ENCODE results near the gene SNX5. TPM values are rescaled to one million over a fixed set of nuclear protein-coding genes. Genes with fewer than 3 reads are reported as not detected.

Gene SNX5
- total RNA-seq, 2 experiments from 2014 or later, result 222 to 249 TPM

DNA sequence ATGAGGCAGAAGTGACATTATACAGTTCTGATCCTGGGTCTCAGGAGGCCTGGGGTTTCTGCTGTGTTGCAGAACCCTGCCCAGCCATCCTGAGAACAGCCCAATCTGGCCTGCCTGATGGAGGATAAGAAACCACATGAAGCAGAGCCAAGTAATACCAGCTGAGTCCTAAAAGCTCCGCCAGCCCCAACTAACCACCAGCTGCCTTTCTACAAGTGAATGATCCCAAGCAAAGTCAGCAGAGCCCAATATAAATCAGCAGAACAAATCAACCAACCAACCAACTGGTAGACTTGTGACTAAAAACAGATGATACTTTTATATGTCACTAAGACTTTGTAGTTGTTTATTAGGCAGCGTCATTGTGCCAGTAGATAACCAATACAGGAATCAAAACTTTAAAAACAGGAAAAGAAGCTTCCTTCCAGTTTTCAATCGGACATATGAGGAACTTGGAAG lies 52.1 kb downstream of the SNX5 start:
- Mint-ChIP-seq H3K27me3 (peaks cover 14% of the 10 kb centered on the region), H3K9me3 (no peaks in the 10 kb centered on the region), H3K4me3 (no peak overlapping the region), H3K36me3 (ENCODE audit: low read depth) (no peaks in the 10 kb centered on the region), H3K27ac (no peak overlapping the region), H3K4me1 (ENCODE audit: low read depth) (no peaks in the 10 kb centered on the region)
- ChIA-PET POLR2A (interaction anchor here (1.0 kb wide), 1 partner anchor 21 kb away, joined by 3 read pairs; no protein-coding TSS in a partner anchor), CTCF (interaction anchor here (0.7 to 1.0 kb wide), 2 partner anchors 23 to 251 kb away, joined by 3 to 4 read pairs; no protein-coding TSS in a partner anchor)
- TF ChIP-seq, protein P1, sequence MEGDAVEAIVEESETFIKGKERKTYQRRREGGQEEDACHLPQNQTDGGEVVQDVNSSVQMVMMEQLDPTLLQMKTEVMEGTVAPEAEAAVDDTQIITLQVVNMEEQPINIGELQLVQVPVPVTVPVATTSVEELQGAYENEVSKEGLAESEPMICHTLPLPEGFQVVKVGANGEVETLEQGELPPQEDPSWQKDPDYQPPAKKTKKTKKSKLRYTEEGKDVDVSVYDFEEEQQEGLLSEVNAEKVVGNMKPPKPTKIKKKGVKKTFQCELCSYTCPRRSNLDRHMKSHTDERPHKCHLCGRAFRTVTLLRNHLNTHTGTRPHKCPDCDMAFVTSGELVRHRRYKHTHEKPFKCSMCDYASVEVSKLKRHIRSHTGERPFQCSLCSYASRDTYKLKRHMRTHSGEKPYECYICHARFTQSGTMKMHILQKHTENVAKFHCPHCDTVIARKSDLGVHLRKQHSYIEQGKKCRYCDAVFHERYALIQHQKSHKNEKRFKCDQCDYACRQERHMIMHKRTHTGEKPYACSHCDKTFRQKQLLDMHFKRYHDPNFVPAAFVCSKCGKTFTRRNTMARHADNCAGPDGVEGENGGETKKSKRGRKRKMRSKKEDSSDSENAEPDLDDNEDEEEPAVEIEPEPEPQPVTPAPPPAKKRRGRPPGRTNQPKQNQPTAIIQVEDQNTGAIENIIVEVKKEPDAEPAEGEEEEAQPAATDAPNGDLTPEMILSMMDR (IDR thresholded peaks at IDR 0.05), result no peak
- intact Hi-C loops (cut with micrococcal nuclease), result no loop called here
- DNase-seq, result no peak
- ATAC-seq, result no peak

DNA sequence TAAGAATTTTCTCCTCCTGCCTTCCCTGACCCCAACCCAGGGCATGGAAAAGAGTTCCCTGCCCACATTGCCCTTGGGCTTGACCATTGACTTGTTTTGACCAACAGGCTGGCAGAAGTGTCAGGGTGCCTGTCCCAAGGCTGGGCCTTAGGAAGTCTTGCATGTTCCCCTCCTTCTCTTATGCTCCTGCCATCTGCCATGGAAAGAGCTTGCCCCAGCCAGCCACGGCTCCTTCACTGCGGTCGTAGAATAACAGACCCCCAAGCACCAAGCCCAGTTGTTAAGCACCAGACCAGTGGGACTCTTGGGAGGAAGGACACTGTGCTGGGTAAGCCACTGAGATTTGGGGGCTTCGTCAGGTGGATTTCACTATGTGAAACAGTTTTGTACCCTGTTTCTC lies 53.6 kb downstream of the SNX5 start:
- Mint-ChIP-seq H3K27ac (no peak overlapping the region), H3K9me3 (no peaks in the 10 kb centered on the region), H3K4me1 (ENCODE audit: low read depth) (no peaks in the 10 kb centered on the region), H3K36me3 (ENCODE audit: low read depth) (no peaks in the 10 kb centered on the region), H3K27me3 (peaks cover 22% of the 10 kb centered on the region), H3K4me3 (no peak overlapping the region)
- DNase-seq, result no peak
- ATAC-seq, result no peak
- ChIA-PET POLR2A (no interaction called here), CTCF (no interaction called here)
- TF ChIP-seq, protein P1 (IDR thresholded peaks at IDR 0.05), result no peak
- intact Hi-C loops (cut with micrococcal nuclease), result no loop called here

DNA sequence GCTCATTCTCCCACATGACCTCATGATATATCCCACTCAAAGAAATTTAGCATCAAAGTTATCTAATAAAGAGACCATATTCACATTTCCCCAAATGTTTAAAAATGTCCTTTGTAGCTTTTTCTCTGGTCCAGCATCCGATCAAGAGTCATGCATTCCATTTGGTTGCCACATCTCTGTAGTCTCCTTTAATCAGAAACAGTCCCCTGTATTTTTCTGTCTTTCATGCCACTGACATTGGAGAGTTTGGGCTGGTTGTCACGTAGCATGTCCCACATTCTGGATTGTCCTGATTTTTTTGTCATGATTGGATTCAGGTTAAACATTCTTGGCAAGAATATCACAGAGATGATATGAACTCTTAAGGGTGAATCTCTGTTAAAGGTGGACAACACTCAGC lies 55.7 kb downstream of the SNX5 start:
- Mint-ChIP-seq H3K9me3 (no peaks in the 10 kb centered on the region), H3K27ac (no peak overlapping the region), H3K36me3 (ENCODE audit: low read depth) (no peaks in the 10 kb centered on the region), H3K27me3 (peaks cover 22% of the 10 kb centered on the region), H3K4me3 (no peak overlapping the region), H3K4me1 (ENCODE audit: low read depth) (no peaks in the 10 kb centered on the region)
- ATAC-seq (no peak), DNase-seq (no peak)
- ChIA-PET CTCF (interaction anchor here (0.7 to 2.0 kb wide), 3 partner anchors 14 to 230 kb away, joined by 3 to 4 read pairs (median 3); partner anchors contain the start of gene RRBP1), POLR2A (no interaction called here)
- intact Hi-C loops (cut with micrococcal nuclease), result no loop called here
- TF ChIP-seq, protein P1 (IDR thresholded peaks at IDR 0.05), result no peak

DNA sequence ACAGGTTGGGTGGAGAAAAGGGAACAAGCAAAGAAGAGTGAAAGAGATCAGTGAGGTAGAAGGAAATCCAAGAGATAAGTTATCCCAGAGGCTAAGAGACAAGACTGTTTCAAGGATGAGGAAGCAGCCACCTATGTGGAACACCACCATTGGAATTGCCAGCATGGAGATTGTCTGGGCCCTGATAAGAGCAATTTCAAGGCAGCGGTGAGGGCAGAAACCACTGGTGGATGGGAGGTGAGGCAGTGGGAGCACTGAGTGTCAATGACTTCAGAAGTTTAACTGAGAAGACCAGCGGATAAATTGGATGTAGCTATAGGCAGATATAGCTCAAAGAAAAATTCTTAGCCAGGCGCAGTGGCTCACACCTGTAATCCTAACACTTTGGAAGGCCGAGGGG lies 56.7 kb downstream of the SNX5 start:
- intact Hi-C loops (cut with micrococcal nuclease), result no loop called here
- no peaks in the 10 kb centered on the region for H3K36me3 Mint-ChIP-seq (ENCODE audit: low read depth)
- ChIA-PET CTCF (interaction anchor here (0.8 to 2.0 kb wide), 2 partner anchors 15 to 229 kb away, joined by 3 to 4 read pairs; partner anchors contain the start of gene RRBP1), POLR2A (interaction anchor here (0.6 kb wide), 1 partner anchor 87 kb away, joined by 3 read pairs; no protein-coding TSS in a partner anchor)
- H3K27me3 Mint-ChIP-seq, result peaks cover 22% of the 10 kb centered on the region
- DNase-seq (no peak), ATAC-seq (no peak)
- no peak overlapping the region for H3K4me3 Mint-ChIP-seq
- H3K9me3 Mint-ChIP-seq, result no peaks in the 10 kb centered on the region
- no peak overlapping the region for H3K27ac Mint-ChIP-seq
- TF ChIP-seq, protein P1 (IDR thresholded peaks at IDR 0.05), result no peak
- no peaks in the 10 kb centered on the region for H3K4me1 Mint-ChIP-seq (ENCODE audit: low read depth)

DNA sequence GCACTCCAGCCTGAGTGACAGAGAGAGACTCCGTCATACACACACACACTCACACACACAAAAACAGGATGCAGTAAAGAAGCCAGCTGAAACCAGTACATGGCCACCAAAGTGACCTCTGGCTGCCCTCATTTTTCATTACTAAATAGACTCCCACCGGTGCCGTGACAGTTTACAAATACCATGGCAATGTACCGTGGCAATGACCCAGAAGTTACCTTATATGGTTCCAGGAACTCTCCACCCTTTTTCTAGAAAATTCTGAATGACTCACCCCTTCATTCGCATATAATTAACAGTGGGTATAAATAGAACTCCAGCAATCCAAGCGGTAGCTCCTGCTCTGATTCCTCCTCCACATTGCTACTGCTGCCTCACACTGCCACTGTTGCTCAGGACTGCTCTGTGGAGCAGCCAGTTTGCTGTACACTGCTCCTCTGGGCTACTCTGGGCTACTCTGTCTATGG lies 57.7 kb downstream of the SNX5 start:
- H3K36me3 Mint-ChIP-seq (ENCODE audit: low read depth), result no peaks in the 10 kb centered on the region
- ChIA-PET POLR2A (interaction anchor here (0.6 kb wide), 1 partner anchor 369 kb away, joined by 3 read pairs; no protein-coding TSS in a partner anchor), CTCF (interaction anchor here (1.6 kb wide), 1 partner anchor 13 kb away, joined by 4 read pairs; no protein-coding TSS in a partner anchor)
- H3K9me3 Mint-ChIP-seq, result no peaks in the 10 kb centered on the region
- DNase-seq, result peak; percentile 30
- TF ChIP-seq, protein P1 (IDR thresholded peaks at IDR 0.05), result no peak
- peak; percentile 61 for ATAC-seq
- H3K27ac Mint-ChIP-seq, result no peak overlapping the region
- H3K27me3 Mint-ChIP-seq, result peaks cover 22% of the 10 kb centered on the region
- H3K4me1 Mint-ChIP-seq (ENCODE audit: low read depth), result no peaks in the 10 kb centered on the region
- H3K4me3 Mint-ChIP-seq, result no peak overlapping the region
- intact Hi-C loops (cut with micrococcal nuclease), result no loop called here
